ENCODE data around the gene PLB1.
"Not testable (repeated sequence)": the region's sequence is repeated elsewhere in the genome, so short reads cannot be mapped to it uniquely, and the experiment has no call there.

DNA sequence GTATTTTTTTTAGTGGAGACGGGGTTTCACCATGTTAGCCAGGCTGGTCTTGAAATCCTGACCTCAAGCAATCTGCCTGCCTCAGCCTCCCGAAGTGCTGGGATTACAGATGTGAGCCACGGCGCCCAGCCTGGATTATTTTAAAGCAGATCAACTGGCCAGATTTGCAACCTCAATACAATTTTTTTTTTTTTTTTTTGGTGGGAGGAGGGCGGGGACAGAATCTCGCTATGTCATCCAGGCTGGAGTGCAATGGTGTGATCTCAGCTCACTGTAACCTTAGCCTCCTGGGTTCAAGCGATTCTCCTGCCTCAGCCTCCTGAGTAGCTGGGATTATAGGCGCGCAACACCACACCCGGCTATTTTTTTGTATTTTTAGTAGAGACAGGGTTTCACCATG lies 54.5 kb downstream of the PLB1 start:
- TF ChIP-seq, protein P1, sequence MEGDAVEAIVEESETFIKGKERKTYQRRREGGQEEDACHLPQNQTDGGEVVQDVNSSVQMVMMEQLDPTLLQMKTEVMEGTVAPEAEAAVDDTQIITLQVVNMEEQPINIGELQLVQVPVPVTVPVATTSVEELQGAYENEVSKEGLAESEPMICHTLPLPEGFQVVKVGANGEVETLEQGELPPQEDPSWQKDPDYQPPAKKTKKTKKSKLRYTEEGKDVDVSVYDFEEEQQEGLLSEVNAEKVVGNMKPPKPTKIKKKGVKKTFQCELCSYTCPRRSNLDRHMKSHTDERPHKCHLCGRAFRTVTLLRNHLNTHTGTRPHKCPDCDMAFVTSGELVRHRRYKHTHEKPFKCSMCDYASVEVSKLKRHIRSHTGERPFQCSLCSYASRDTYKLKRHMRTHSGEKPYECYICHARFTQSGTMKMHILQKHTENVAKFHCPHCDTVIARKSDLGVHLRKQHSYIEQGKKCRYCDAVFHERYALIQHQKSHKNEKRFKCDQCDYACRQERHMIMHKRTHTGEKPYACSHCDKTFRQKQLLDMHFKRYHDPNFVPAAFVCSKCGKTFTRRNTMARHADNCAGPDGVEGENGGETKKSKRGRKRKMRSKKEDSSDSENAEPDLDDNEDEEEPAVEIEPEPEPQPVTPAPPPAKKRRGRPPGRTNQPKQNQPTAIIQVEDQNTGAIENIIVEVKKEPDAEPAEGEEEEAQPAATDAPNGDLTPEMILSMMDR (IDR thresholded peaks at IDR 0.05): not testable (repeated sequence)
- TF ChIP-seq POLR2A (IDR thresholded peaks at IDR 0.05): not testable (repeated sequence)

All from right lobe of liver (tissue), 4 donors.